SK-N-SH treated with all-trans-retinoic acid at 6 μM for 48 hours (cell line): Measurements from ENCODE around the gene DCUN1D2.

Source experiments
- ATAC-seq: fragments of 200-7000 bp; cut with Tn5 transposase; 3 replicates; pipeline ENCODE4 v1.9.1; 2020; ENCODE audit warnings: mild to moderate bottlenecking, moderate library complexity
- ARNTL ChIP-seq: fragments of 450-650 bp; formaldehyde crosslinking; IDR thresholded peaks from 2 replicates; pipeline ENCODE4 v1.5.0; 2020; ENCODE audit warnings: low read depth, mild to moderate bottlenecking, moderate library complexity, borderline replicate concordance
- BACH2 ChIP-seq: fragments of 250-450 bp; sonication (Bioruptor Pico); IDR thresholded peaks from 2 replicates; pipeline ENCODE4 v1.9.0; 2021; ENCODE audit warnings: mild to moderate bottlenecking, borderline replicate concordance
- CREB5 ChIP-seq: fragments of 250-450 bp; sonication (Bioruptor Pico); IDR thresholded peaks from 2 replicates; pipeline ENCODE4 v1.5.1; 2020; ENCODE audit warnings: low read depth, mild to moderate bottlenecking, moderate library complexity
- CSDC2 ChIP-seq: fragments of 250-450 bp; sonication (Bioruptor Pico); IDR thresholded peaks from 2 replicates; pipeline ENCODE4 v1.5.0; 2020; ENCODE audit warnings: mild to moderate bottlenecking, moderate library complexity
- CSRNP3 ChIP-seq: fragments of 250-450 bp; sonication (Bioruptor Pico); IDR thresholded peaks from 2 replicates; pipeline ENCODE4 v1.5.1; 2021; ENCODE audit warnings: mild to moderate bottlenecking, moderate library complexity
- ESRRG ChIP-seq: fragments of 250-450 bp; sonication (Bioruptor Pico); IDR thresholded peaks from 2 replicates; pipeline ENCODE4 v1.6.1; 2021; ENCODE audit warnings: mild to moderate bottlenecking
- GLIS3 ChIP-seq: fragments of 250-450 bp; sonication (Bioruptor Pico); IDR thresholded peaks from 2 replicates; pipeline ENCODE4 v1.5.0; 2020; ENCODE audit warnings: mild to moderate bottlenecking, moderate library complexity
- ISL1 ChIP-seq: fragments of 250-450 bp; sonication (Bioruptor Pico); IDR thresholded peaks from 2 replicates; pipeline ENCODE4 v2.1.2; 2022; ENCODE audit warnings: mild to moderate bottlenecking, moderate library complexity
- OSR1 ChIP-seq: fragments of 250-450 bp; sonication (Bioruptor Pico); IDR thresholded peaks from 2 replicates; pipeline ENCODE4 v1.8.0; 2022; ENCODE audit warnings: moderate library complexity, mild to moderate bottlenecking, inconsistent platforms
- PATZ1 ChIP-seq: fragments of 250-450 bp; sonication (Bioruptor Pico); IDR thresholded peaks from 2 replicates; pipeline ENCODE4 v1.8.0; 2020; ENCODE audit warnings: mild to moderate bottlenecking, moderate library complexity, borderline replicate concordance
- PPARA ChIP-seq: fragments of 250-450 bp; sonication (Bioruptor Pico); IDR thresholded peaks from 2 replicates; pipeline ENCODE4 v1.5.0; 2020; ENCODE audit warnings: mild to moderate bottlenecking, borderline replicate concordance
- SNAI2 ChIP-seq: fragments of 250-450 bp; sonication (Bioruptor Pico); IDR thresholded peaks from 2 replicates; pipeline ENCODE4 v1.5.0; 2020; ENCODE audit warnings: mild to moderate bottlenecking, moderate library complexity
- TCF4 ChIP-seq: fragments of 250-450 bp; sonication (Bioruptor Pico); IDR thresholded peaks from 2 replicates; pipeline ENCODE4 v1.8.0; 2021; ENCODE audit warnings: mild to moderate bottlenecking, moderate library complexity, borderline replicate concordance
- TOX ChIP-seq: fragments of 250-450 bp; sonication (Bioruptor Pico); IDR thresholded peaks from 2 replicates; pipeline ENCODE4 v1.8.0; 2021; ENCODE audit warnings: mild to moderate bottlenecking, moderate library complexity, borderline replicate concordance
- ZC3H10 ChIP-seq: fragments of 250-450 bp; sonication (Bioruptor Pico); IDR thresholded peaks from 2 replicates; pipeline ENCODE4 v1.5.1; 2021; ENCODE audit warnings: mild to moderate bottlenecking, moderate library complexity
- ZFP3 ChIP-seq: fragments of 250-450 bp; sonication (Bioruptor Pico); IDR thresholded peaks from 2 replicates; pipeline ENCODE4 v1.5.0; 2020; ENCODE audit warnings: mild to moderate bottlenecking, moderate library complexity
- ZFP30 ChIP-seq: fragments of 450-650 bp; formaldehyde crosslinking; IDR thresholded peaks from 2 replicates; pipeline ENCODE4 v1.5.0; 2022; ENCODE audit warnings: mild to moderate bottlenecking, moderate library complexity
- ZNF565 ChIP-seq: fragments of 450-650 bp; formaldehyde crosslinking; conservative IDR thresholded peaks from 2 replicates; pipeline ENCODE4 v1.5.0; 2020; ENCODE audit warnings: low read depth, mild to moderate bottlenecking, moderate library complexity
- ZNF70 ChIP-seq: fragments of 450-650 bp; formaldehyde crosslinking; IDR thresholded peaks from 2 replicates; pipeline ENCODE4 v1.5.0; 2020; ENCODE audit warnings: mild to moderate bottlenecking, moderate library complexity
- ZNF8 ChIP-seq: fragments of 450-650 bp; formaldehyde crosslinking; IDR thresholded peaks from 2 replicates; pipeline ENCODE4 v1.5.0; 2020; ENCODE audit warnings: mild to moderate bottlenecking, moderate library complexity
- TF ChIP-seq, protein P1 (sequence below): fragments of 250-450 bp; sonication (Bioruptor Pico); IDR thresholded peaks from 2 replicates; pipeline ENCODE4 v1.8.0; 2021; ENCODE audit warnings: low read depth, mild to moderate bottlenecking, moderate library complexity, borderline replicate concordance

DCUN1D2 gene

DNA sequence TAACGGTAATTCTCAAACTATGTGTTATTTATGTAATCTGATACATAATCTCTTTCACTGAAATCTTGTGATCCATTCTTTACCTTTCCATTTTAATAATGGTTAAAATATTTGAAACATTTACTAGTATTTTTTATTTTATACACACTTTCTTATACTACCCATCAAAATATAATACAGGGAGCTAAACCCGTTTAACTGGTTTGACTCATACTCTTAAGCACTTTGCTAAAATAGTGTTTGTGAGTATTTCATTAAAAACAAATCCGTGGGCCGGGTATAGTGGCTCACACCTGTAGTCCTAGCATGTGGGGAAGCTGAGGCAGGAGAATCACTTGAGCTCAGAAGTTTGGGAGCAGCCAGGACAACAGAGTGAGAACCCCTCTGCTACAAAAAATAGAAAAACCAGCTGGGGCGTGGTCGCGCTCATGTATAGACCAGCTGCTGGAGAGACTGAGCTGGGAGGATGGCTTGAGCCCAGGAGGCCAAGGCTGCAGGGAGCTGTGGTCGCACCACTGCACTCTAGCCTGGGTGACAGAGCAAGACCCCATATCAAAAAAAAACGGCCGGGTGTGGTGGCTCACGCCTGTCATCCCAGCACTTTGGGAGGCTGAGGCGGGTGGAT, 43.8 kb upstream of the DCUN1D2 start:
- ATAC-seq, result no peak
- TF ChIP-seq ZNF565 (no peak), TCF4 (CRISPR knock-in tag) (no peak), OSR1 (CRISPR knock-in tag) (no peak), BACH2 (no peak), ESRRG (CRISPR knock-in tag) (no peak), GLIS3 (CRISPR knock-in tag) (no peak), ISL1 (no peak), ZNF8 (CRISPR knock-in tag) (no peak), CSDC2 (no peak), ARNTL (no peak), ZC3H10 (CRISPR knock-in tag) (no peak), CSRNP3 (CRISPR knock-in tag) (no peak)
- TF ChIP-seq, protein P1, sequence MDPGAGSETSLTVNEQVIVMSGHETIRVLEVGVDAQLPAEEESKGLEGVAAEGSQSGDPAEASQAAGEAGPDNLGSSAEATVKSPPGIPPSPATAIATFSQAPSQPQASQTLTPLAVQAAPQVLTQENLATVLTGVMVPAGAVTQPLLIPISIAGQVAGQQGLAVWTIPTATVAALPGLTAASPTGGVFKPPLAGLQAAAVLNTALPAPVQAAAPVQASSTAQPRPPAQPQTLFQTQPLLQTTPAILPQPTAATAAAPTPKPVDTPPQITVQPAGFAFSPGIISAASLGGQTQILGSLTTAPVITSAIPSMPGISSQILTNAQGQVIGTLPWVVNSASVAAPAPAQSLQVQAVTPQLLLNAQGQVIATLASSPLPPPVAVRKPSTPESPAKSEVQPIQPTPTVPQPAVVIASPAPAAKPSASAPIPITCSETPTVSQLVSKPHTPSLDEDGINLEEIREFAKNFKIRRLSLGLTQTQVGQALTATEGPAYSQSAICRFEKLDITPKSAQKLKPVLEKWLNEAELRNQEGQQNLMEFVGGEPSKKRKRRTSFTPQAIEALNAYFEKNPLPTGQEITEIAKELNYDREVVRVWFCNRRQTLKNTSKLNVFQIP (CRISPR knock-in tag), result no peak

GRCh38 chr13:113533161-113533840, 42.8 kb upstream of the DCUN1D2 start:
- no peak for TF ChIP-seq ZFP30 (CRISPR knock-in tag)
- no peak for TF ChIP-seq CREB5 (CRISPR knock-in tag)
- TF ChIP-seq BACH2, result no peak
- TF ChIP-seq ZNF70 (CRISPR knock-in tag), result no peak
- no peak for TF ChIP-seq ARNTL
- TF ChIP-seq PPARA (CRISPR knock-in tag), result no peak
- no peak for TF ChIP-seq SNAI2 (CRISPR knock-in tag)
- TF ChIP-seq ZNF565, result no peak
- no peak for TF ChIP-seq ZC3H10 (CRISPR knock-in tag)
- TF ChIP-seq, protein P1 (CRISPR knock-in tag), result no peak
- TF ChIP-seq ZNF8 (CRISPR knock-in tag), result no peak
- TF ChIP-seq ESRRG (CRISPR knock-in tag), result no peak
- no peak for TF ChIP-seq TOX (CRISPR knock-in tag)
- TF ChIP-seq CSRNP3 (CRISPR knock-in tag), result no peak
- TF ChIP-seq ISL1, result no peak
- TF ChIP-seq PATZ1 (CRISPR knock-in tag), result no peak
- no peak for TF ChIP-seq ZFP3 (CRISPR knock-in tag)
- TF ChIP-seq OSR1 (CRISPR knock-in tag), result no peak
- no peak for TF ChIP-seq CSDC2
- TF ChIP-seq TCF4 (CRISPR knock-in tag), result no peak
- no peak for ATAC-seq
